Embryonic facial prominence (tissue), 1 donor: Measurements from ENCODE around the gene OR13F1.
"Not testable (repeated sequence)": the region's sequence is repeated elsewhere in the genome, so short reads cannot be mapped to it uniquely, and the experiment has no call there.

Experiments used
- DNase-seq: peaks from one replicate; pipeline ENCODE4 v3.0.0-alpha.2; 2016; ENCODE audit errors: extremely low spot score

The OR13F1 gene, protein sequence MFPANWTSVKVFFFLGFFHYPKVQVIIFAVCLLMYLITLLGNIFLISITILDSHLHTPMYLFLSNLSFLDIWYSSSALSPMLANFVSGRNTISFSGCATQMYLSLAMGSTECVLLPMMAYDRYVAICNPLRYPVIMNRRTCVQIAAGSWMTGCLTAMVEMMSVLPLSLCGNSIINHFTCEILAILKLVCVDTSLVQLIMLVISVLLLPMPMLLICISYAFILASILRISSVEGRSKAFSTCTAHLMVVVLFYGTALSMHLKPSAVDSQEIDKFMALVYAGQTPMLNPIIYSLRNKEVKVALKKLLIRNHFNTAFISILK

DNA sequence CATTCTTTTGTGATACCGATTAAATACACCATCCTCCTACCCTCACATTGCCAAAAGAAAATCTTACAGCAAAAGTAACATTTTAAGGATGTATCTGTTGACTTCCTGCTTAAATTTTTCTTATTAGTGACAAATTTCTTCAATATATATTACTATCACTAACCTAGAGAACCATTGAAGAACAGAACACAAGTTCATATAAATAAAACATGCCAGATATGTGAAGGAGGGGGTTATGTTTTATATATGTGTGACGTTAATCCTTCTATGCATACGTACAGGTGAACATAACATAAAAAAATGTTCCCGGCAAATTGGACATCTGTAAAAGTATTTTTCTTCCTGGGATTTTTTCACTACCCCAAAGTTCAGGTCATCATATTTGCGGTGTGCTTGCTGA, at the start of gene OR13F1:
Gene OR13F1, plus strand, starts transcription at position 301 of the 400 bp plus-strand sequence. Its CDS starts 0 bp downstream, at position 301.
- DNase-seq: no peak

DNA sequence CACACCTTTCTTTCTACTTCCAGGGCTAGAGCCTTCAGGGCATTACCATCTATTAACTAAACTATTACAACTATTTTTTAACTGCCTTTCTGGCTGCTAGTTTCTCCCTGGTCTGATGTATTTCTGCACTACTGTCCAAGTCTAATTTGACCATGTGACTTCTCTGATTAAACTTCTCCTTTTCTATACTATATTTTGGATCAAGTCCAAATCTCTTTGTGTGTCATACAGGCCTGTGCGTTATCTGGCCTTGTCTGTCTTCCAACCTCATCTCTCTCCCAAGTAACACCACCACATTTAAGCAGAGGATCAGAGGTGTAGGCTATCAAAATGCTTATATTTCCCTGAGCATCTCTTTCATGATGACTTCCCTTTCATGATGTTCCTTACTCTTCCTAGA, 47.2 kb upstream of the OR13F1 start:
- no peak for DNase-seq

DNA sequence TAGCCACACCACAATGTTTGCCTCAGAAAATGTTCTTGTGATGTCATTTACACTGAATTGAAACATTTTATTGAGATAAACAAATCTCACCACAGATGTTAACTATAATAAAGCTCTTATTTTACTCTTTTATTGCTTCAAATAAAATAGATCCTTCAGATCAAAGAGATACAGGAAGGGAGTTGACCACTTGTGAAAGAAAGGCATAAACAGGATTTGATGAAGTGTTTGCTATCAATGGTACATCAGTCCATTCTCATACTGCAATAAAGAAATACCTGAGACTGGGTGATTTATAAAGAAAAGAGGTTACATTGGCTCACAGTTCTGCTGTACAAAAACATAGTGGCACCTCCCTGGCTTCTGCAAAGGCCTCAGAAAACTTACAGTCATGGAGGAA, 40.2 kb upstream of the OR13F1 start:
- no peak for DNase-seq

DNA sequence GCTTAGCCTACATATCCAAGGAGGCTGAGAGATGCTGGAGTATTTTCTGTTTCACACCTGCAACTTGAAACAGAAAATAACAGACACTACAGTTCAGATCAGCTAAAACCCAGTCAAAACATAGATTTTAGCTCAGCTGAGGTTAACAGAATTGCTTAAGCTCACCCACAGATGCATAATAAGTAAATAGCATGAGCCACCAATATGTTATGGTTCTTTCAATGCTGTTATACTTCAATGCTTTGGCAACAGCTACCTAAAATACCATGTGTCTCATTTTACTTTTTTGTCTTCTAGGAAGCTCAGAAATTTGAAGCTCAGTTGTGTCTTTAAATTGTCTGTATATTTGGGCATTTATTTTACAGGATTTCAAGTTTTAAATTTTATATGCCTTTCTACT, 35.8 kb upstream of the OR13F1 start:
- DNase-seq: no peak

DNA sequence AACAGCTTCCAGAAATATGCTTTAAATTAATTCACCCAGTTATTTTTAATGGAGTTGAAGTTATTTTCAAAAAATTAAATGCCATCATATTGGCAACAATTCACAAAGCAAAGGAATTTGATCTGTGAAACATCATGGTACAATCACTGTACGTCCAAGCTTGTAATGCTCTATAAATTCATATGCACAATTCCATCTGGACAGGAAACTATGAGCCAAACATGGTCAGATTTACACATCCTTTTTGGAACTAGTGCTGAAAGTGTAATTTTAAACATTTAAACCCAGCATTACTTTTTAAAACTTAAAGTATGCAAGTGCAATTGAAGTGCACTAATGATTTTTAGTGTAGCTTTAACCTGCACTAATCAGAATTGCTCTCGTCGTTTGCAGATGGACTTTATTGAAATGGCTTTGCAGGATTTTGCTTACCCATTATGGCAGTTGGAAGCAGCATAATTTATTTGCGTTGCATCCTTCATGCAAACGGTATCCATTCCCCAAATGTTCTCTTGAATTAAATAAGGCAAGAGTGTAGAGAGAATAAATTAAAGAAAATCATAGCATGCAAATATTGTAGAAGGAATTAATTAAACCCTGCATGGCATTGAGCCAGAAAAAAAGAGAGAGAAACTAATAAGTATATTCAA, 21.0 kb upstream of the OR13F1 start:
- DNase-seq: no peak

DNA sequence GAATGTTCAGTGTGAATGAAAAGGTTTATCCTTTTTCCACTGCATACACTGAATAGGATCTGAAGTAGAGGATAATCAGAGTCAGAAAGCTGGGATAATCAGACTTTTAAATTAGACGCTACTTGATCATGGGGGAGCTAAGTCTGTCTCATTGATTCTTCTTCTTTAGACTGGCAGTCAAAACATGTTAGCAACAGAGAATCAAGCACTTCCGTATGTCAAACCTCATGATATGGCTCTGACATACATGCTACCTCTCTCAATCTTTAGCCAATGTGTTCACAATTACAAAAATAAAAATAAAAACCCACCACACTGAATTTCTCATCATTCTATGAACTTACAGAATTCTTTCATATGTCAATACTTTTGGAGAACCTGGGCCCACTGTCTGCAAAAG, 19.0 kb upstream of the OR13F1 start:
- no peak for DNase-seq

DNA sequence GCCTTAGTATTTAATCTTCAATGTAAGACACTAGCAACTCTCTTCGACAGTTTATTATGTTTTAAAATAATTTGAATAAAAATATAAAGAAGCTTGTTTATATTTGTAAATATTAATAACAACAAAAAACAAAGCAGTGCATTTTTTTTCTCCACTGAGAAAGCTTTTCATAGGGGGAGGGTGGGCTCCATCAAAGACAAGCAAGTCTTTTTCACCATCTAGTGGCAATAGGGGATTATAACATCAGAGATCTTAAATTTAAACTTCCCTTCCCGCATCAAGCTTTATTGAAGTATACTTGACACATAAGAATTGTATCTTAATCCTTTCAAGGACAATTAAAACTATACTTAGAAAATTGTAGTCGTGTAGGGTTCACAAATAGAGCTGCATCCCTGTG, 9.3 kb upstream of the OR13F1 start:
- DNase-seq: no peak

DNA sequence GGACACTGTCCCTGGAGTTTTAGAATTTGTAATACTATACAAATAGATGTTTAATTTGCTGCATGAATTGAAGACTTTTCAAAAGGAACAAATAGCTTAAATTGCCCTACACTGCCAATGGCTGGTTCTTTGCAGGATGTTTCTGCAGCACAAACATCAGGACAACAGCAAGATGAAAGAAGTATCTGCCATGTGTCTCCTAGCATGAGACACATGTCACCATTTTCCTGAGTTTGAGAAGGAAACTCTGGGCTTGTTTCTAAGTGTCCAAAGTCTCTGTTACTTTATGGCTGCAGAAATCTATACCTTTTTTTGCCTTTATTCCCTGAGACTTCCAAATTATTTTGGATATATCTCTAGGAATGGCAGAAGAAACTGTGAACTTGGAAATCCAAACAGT, 623 bp upstream of the OR13F1 start:
- no peak for DNase-seq

DNA sequence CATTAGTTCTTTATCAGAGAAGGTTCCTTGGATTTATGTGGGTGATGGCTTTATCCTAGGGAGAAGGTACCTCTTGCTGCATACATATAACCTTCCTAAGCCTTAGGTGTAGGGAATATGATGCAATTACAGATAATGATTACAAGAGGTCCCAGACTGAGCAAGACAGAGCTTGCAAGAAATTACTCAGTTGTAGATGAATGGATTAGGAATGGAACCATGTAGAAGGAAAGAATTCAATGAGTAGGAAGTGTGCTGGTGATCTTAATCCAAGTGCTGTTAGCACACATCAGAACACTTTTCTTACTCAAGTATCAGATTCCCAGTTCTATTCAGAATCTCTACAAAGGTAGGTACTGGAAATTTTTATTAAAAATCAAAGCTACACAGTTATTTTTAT, 2.5 kb downstream of the OR13F1 start:
- no peak for DNase-seq

DNA sequence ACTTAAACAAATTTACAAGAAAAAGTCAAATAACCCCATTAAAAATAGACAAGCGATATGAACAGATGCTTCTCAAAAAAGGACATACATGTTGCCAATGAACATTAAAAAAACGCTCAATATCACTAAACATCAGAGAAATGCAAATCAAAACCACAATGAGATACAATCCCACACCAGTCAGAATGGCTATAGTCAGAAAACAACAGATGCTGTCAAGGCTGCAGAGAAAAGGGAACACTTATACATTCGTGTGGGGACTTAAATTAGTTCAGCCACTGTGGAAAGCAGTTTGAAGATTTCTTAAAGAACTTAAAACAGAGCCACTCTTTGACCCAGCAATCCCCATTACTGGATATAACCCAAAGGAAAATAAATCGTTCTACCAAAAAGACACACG, 10.8 kb downstream of the OR13F1 start:
- no peak for DNase-seq

DNA sequence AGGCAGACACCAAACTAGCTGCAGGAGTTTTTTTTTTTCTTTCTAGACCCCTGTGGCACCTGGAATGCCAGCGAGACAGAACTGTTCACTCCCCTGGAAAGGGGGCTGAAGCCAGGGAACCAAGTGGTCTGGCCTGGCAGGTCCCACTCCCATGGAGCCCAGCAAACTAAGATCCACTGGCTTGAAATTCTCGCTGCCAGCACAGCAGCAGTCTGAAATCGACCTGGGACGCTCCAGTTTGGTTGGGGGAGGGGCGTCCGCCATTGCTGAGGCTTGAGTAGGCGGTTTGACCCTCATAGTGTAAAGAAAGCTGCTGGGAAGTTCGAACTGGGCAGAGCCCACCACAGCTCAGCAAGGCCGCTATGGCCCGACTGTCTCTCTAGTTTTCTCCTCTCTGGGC, 16.2 kb downstream of the OR13F1 start:
- not testable (repeated sequence) for DNase-seq

DNA sequence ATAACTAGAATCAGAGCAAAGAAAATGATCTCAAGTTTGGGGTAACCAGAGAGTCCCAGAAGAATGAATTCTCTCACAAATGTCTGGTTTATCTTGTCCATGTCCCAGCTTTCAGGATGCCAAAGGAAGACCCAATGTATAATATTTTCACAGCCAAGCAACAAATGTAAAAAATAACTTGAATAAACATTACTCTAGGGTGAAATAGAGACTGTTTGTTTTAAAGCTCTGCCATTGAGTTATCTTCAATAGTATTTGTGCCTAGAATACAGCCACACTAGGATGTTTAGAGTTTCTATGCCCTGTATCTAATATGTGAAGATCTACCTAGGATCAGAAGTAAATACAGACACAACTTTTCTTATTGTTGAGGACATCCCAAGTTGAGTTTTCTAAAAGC, 23.0 kb downstream of the OR13F1 start, which contains the start of gene OR13C4:
Gene OR13C4, minus strand, starts transcription at position 101 of the 400 bp plus-strand sequence. Its CDS starts 0 bp downstream, at position 101.
- DNase-seq: no peak

DNA sequence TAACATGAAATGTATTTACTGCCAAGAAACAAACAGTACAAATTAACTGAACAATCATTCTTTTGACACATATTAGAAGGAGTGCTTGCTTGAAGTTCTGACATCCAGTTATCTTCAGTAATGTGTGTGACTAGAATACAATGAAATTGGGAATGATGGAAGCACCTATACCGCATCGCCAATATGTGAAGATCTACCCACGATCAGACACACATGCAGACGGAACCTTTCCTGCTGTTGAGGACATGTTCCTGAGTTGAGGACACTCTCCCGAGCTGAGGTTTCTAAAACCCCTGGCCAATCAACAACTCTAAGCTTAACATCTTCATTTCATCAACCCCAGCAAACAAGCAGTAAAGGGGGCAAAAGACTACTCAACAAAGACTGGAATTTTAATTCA, 32.7 kb downstream of the OR13F1 start, which contains the start of gene OR13C3:
Gene OR13C3, minus strand, starts transcription at position 101 of the 400 bp plus-strand sequence. CDS start 133 bp downstream, outside the sequence.
- DNase-seq: no peak

DNA sequence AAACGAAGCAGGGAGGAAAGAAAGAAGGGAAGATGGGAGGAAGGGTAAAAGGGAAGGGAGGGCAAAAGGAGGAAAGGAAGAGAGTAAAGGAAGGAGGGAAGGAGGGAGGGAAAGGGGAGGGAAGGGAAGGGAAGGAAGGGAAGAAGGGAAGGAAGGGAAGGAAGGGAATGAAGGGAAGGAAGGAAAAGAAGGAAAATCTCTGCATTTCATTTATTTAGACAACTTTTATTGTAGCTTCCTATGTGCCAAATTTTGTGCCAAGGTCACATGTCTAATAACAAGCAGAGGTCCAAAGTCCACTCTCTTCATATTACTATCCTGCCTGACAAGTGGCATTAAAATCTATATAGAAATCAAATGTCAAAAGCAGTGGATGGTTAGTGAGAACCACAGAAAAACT, 35.2 kb downstream of the OR13F1 start:
- DNase-seq: no peak

DNA sequence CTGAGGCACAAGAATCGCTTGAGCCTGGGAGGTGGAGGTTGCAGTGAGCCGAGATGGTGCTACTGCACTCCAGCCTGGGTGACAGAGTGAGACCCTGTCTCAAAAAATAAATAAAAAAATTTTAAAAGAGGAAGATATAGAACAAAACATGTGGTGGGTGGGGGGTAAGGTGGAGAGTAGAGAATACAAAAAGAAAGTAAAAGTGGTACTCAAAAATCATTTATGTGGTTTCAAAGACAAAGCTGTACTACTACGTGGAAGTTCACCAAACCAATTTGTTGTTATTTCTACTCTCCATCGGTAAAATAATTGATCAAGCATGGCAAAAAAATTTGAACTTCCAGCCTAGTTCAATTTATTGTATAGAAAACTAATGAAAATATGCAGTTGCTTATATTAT, 40.6 kb downstream of the OR13F1 start:
- DNase-seq: no peak

DNA sequence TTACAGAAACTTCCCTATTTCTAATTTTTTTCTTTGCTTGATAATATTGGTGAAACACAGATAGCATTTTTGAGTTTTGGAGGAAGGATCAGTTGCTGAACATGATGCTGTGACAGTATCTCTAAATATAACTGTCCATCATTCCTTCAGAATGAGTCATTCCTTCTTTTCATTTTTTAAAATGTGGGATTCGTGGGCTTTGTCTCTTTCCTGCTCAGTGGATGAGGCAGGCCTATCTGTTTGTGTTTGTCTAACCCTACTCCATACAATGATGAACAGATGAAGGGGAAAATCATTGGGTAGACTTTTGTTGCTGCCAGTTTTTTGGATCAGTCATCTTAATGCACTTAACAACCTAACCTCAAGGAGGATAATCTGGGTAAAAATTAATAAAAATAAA, 49.2 kb downstream of the OR13F1 start:
- no peak for DNase-seq
